Measurements from ENCODE around the gene KCNMB4.

The KCNMB4 gene

GRCh38 chr12:70365648-70366518 is at the start of gene KCNMB4:
Gene KCNMB4 (plus strand): TSS chr12:70366290. CDS start chr12:70366735, 445 bp downstream.
- peak; percentile 66 for DNase-seq

GRCh38 chr12:70317781-70318180 is 48.3 kb upstream of the KCNMB4 start:
- DNase-seq: no peak

- DNase-seq: no peak
Measured at GRCh38 chr12:70319605-70320004, 46.5 kb upstream of the KCNMB4 start.

GRCh38 chr12:70321191-70321590 is 44.9 kb upstream of the KCNMB4 start:
- DNase-seq: no peak

- DNase-seq: no peak
Measured at GRCh38 chr12:70327541-70327940, 38.5 kb upstream of the KCNMB4 start.

GRCh38 chr12:70329728-70330127 is 36.4 kb upstream of the KCNMB4 start:
- no peak for DNase-seq

- no peak for DNase-seq
Measured at GRCh38 chr12:70330158-70330557, 35.9 kb upstream of the KCNMB4 start.

- no peak for DNase-seq
Measured at GRCh38 chr12:70332236-70332635, 33.9 kb upstream of the KCNMB4 start.

GRCh38 chr12:70334742-70335141 is 31.3 kb upstream of the KCNMB4 start:
- DNase-seq: no peak

- DNase-seq: peak; percentile 18
Measured at GRCh38 chr12:70338531-70338930, 27.6 kb upstream of the KCNMB4 start.

- DNase-seq: no peak
Measured at GRCh38 chr12:70351076-70351475, 15.0 kb upstream of the KCNMB4 start.

- no peak for DNase-seq
Measured at GRCh38 chr12:70353780-70354660, 12.1 kb upstream of the KCNMB4 start.

- DNase-seq: no peak
Measured at GRCh38 chr12:70354787-70355186, 11.3 kb upstream of the KCNMB4 start.

- DNase-seq: no peak
Measured at GRCh38 chr12:70355972-70356371, 10.1 kb upstream of the KCNMB4 start.

- DNase-seq: no peak
Measured at GRCh38 chr12:70359458-70360197, 6.5 kb upstream of the KCNMB4 start.

GRCh38 chr12:70360218-70360617 is 5.9 kb upstream of the KCNMB4 start:
- DNase-seq: no peak

- DNase-seq: no peak
Measured at GRCh38 chr12:70364695-70365397, 1.2 kb upstream of the KCNMB4 start.

GRCh38 chr12:70365398-70365647 is 767 bp upstream of the KCNMB4 start:
- DNase-seq: no peak

- peak; percentile 81 for DNase-seq
Measured at GRCh38 chr12:70366581-70367257, 629 bp downstream of the KCNMB4 start.

- no peak for DNase-seq
Measured at GRCh38 chr12:70367258-70368141, 1.4 kb downstream of the KCNMB4 start.

- no peak for DNase-seq
Measured at GRCh38 chr12:70372881-70373280, 6.8 kb downstream of the KCNMB4 start.

Measured in NCI-H2171 treated with DMSO at 0.1 percent for 48 hours (cell line).